IMR-90 (cell line): ENCODE measurements around the gene RUBCN. TPM values are rescaled to one million over a fixed set of nuclear protein-coding genes. Genes with fewer than 3 reads are reported as not detected.

Experiments
- ATAC-seq: fragments of 200-7000 bp; cut with Tn5 transposase; 2 replicates; pipeline ENCODE4 v1.9.1; 2020; ENCODE audit warnings: low read depth, mild to moderate bottlenecking, moderate library complexity
- BruUV-seq: library from RNA; stranded (reverse); fragments of 400-500 nt; replicated peaks from 2 replicates; lab custom pipeline; 2021; lab: Mats Ljungman, UMichigan
- CTCF ChIA-PET: fragments of 300-600 bp; formaldehyde crosslinking; extraction: SDS; loops from one replicate; lab custom pipeline; 2021; ENCODE audit warnings: antibody characterized with exemption; lab: Yijun Ruan, JAX
- POLR2A ChIA-PET: fragments of 300-600 bp; sonication (Branson Sonifier 250); formaldehyde crosslinking; loops from one replicate; lab custom pipeline; 2022; ENCODE audit warnings: antibody characterized with exemption; ENCODE audit not compliant: unreplicated experiment; lab: Charles Lee
- DNase-seq: peaks from one replicate; pipeline ENCODE4 v3.0.0; 2013
- H2AFZ ChIP-seq: replicated peaks from 2 replicates; pipeline ENCODE3; 2013; ENCODE audit warnings: low read length, mild to moderate bottlenecking; ENCODE audit not compliant: poor library complexity
- H2AK5ac ChIP-seq: 2 replicates; pipeline ENCODE4 v1.6.1; 2013; ENCODE audit warnings: low read depth, low read length, inconsistent platforms
- H2AK9ac ChIP-seq: replicated peaks from 2 replicates; pipeline ENCODE3; 2013; ENCODE audit warnings: mild to moderate bottlenecking, low read depth, low read length, moderate library complexity; ENCODE audit not compliant: poor library complexity
- H2BK120ac ChIP-seq: 2 replicates; pipeline ENCODE4 v1.6.1; 2013; ENCODE audit warnings: low read depth, low read length, inconsistent platforms
- H2BK15ac ChIP-seq: 3 replicates; pipeline ENCODE4 v1.6.1; 2013; ENCODE audit warnings: low read depth, low read length, inconsistent platforms
- H2BK20ac ChIP-seq: 2 replicates; pipeline ENCODE4 v1.6.1; 2013; ENCODE audit warnings: low read depth, mild to moderate bottlenecking, inconsistent platforms, low read length, moderate library complexity
- H2BK5ac ChIP-seq: 2 replicates; pipeline ENCODE4 v1.6.1; 2013; ENCODE audit warnings: mild to moderate bottlenecking, low read depth, low read length, inconsistent platforms; ENCODE audit not compliant: poor library complexity, severe bottlenecking
- H3K14ac ChIP-seq: replicated peaks from 2 replicates; pipeline ENCODE4 v1.6.1; 2013; ENCODE audit warnings: low read depth, low read length, inconsistent platforms
- H3K18ac ChIP-seq: 2 replicates; pipeline ENCODE4 v1.6.1; 2013; ENCODE audit warnings: low read depth, low read length, control low read depth
- H3K23ac ChIP-seq: 2 replicates; pipeline ENCODE4 v1.6.1; 2013; ENCODE audit warnings: low read depth, low read length, inconsistent platforms
- H3K27ac ChIP-seq: 2 replicates; pipeline ENCODE4 v1.5.1; 2013; ENCODE audit warnings: mild to moderate bottlenecking, control low read depth, low read length; ENCODE audit not compliant: insufficient read depth
- H3K27me3 ChIP-seq: 2 replicates; pipeline ENCODE4 v1.6.1; 2013; ENCODE audit warnings: low read length; ENCODE audit not compliant: control insufficient read depth, insufficient read depth
- H3K36me3 ChIP-seq: 2 replicates; pipeline ENCODE4 v1.6.1; 2013; ENCODE audit warnings: low read length, mixed read lengths; ENCODE audit not compliant: control insufficient read depth, insufficient read depth
- H3K4ac ChIP-seq: 2 replicates; pipeline ENCODE4 v1.6.1; 2013; ENCODE audit warnings: low read depth, low read length, inconsistent platforms
- H3K4me1 ChIP-seq: 2 replicates; pipeline ENCODE4 v1.6.1; 2013; ENCODE audit warnings: low read length, mixed read lengths; ENCODE audit not compliant: control insufficient read depth, insufficient read depth
- H3K4me2 ChIP-seq: 2 replicates; pipeline ENCODE4 v1.6.1; 2013; ENCODE audit warnings: low read depth, mild to moderate bottlenecking, control low read depth, low read length, moderate library complexity
- H3K4me3 ChIP-seq: 2 replicates; pipeline ENCODE4 v1.5.1; 2013; ENCODE audit warnings: low read depth, mild to moderate bottlenecking, control low read depth, low read length, moderate library complexity; ENCODE audit not compliant: insufficient read depth
- H3K56ac ChIP-seq: 2 replicates; pipeline ENCODE4 v1.6.1; 2013; ENCODE audit warnings: low read length, inconsistent platforms; ENCODE audit not compliant: insufficient read depth; ENCODE audit errors: extremely low read depth
- H3K79me1 ChIP-seq, 2 experiments: 2 replicates each; pipeline ENCODE4 v1.6.1; 2013; ENCODE audit warnings: low read length in 2 of 2, inconsistent platforms in 1 of 2, low read depth in 1 of 2
- H3K9ac ChIP-seq: 2 replicates; pipeline ENCODE4 v1.6.1; 2013; ENCODE audit warnings: low read depth, low read length, control low read depth
- H3K9me1 ChIP-seq: 2 replicates; pipeline ENCODE4 v1.6.1; 2013; ENCODE audit warnings: low read length, inconsistent platforms; ENCODE audit not compliant: insufficient read depth
- H3K9me3 ChIP-seq: 2 replicates; pipeline ENCODE4 v1.6.1; 2013; ENCODE audit warnings: low read length; ENCODE audit not compliant: control insufficient read depth, insufficient read depth
- H4K20me1 ChIP-seq: 2 replicates; pipeline ENCODE4 v1.6.1; 2013; ENCODE audit warnings: low read length, inconsistent platforms; ENCODE audit not compliant: insufficient read depth
- H4K5ac ChIP-seq: 2 replicates; pipeline ENCODE4 v1.6.1; 2013; ENCODE audit warnings: mild to moderate bottlenecking, low read depth, low read length, control low read depth
- H4K8ac ChIP-seq, 2 experiments: 2 replicates each; pipeline ENCODE4 v1.6.1; 2013; ENCODE audit warnings: low read depth in 2 of 2, low read length in 2 of 2, control low read depth in 1 of 2, inconsistent platforms in 1 of 2
- H4K91ac ChIP-seq: 2 replicates; pipeline ENCODE4 v1.6.1; 2013; ENCODE audit warnings: low read depth, low read length, inconsistent platforms; ENCODE audit not compliant: insufficient read depth
- POLR2A ChIP-seq: IDR thresholded peaks from 2 replicates; pipeline ENCODE4 v1.6.1; 2012; ENCODE audit warnings: mild to moderate bottlenecking, low read depth, low read length
- WGBS, 2 experiments: methylation state at CpG; one replicate each; pipeline versions ENCODE4 v1.1.5 to v1.1.7; 2013; ENCODE audit warnings: missing lambda C conversion rate in 2 of 2; ENCODE audit not compliant: insufficient read length in 1 of 2; ENCODE audit errors: extremely low coverage in 2 of 2; 5-methylcytosine and 5-hydroxymethylcytosine counted together
- dilution Hi-C: fragments of 300-500 bp; cut with HindIII; formaldehyde crosslinking; loops from one replicate; pipeline ENCODE4 v1.14.3; 2018; ENCODE audit warnings: low sequenced_read_pairs; ENCODE audit not compliant: unreplicated experiment
- in situ Hi-C: fragments of 300-500 bp; cut with MboI; formaldehyde crosslinking; loops from 3 replicates; pipeline ENCODE4 v1.14.3; 2019; ENCODE audit warnings: low sequenced_read_pairs, inconsistent platforms, mixed read lengths
- intact Hi-C: fragments of 100-400 bp; cut with micrococcal nuclease; formaldehyde crosslinking; loops from 2 replicates; pipeline ENCODE4 v1.10.0; 2022
- polyA plus RNA-seq, 3 experiments: library from polyadenylated mRNA; depleted of rRNA; stranded (reverse); fragments of >200 nt; gene quantifications; 2 replicates each; pipeline ENCODE4 v1.2.3, GENCODE V29; 2012; ENCODE audit warnings: low replicate concordance in 1 of 3
- total RNA-seq: library from RNA; depleted of rRNA; stranded (reverse); fragments of >200 nt; gene quantifications from 2 replicates; pipeline ENCODE4 v1.2.3, GENCODE V29; 2012

The RUBCN gene
- total and polyA plus RNA-seq, 2 of the 4 experiments (the other 2 are of a cell fraction), result 10.8 to 12.6 TPM

- H3K9me1 ChIP-seq, result peaks cover 3% of the 10 kb centered on the region; the same call in 1 of the 2 replicates
- intact Hi-C loops (no loop called here), dilution Hi-C loops (no loop called here), in situ Hi-C loops (no loop called here)
- peaks cover 11 to 38% of the 10 kb centered on the region in 2 experiments; a peak in 3 of 4 replicates for H3K79me1 ChIP-seq
- DNase-seq (no peak), ATAC-seq (no peak)
- no peak overlapping the region for H3K4me2 ChIP-seq
- ChIA-PET POLR2A (no interaction called here), CTCF (no interaction called here)
- no peak overlapping the region for H2BK20ac ChIP-seq
- H3K23ac ChIP-seq, result no peak overlapping the region
- no peak overlapping the region for H3K18ac ChIP-seq
- H4K91ac ChIP-seq, result no peak overlapping the region
- no peak overlapping the region for H4K8ac ChIP-seq
- H3K4ac ChIP-seq, result no peak overlapping the region
- no peak overlapping the region for H2AFZ ChIP-seq
- peaks cover 12% of the 10 kb centered on the region for H3K36me3 ChIP-seq
- H3K4me1 ChIP-seq, result peaks cover 2% of the 10 kb centered on the region; the same call in 1 of the 2 replicates
- no peak overlapping the region for H3K14ac ChIP-seq
- no peak overlapping the region for H2AK9ac ChIP-seq
- H2BK120ac ChIP-seq, result no peak overlapping the region
- 100% methylated on average over 2 of the region's 4 CpGs; no CpG with 5 or more reads in 1 of the 2 experiments for WGBS, 2 experiments
- H2AK5ac ChIP-seq, result no peak overlapping the region
- TF ChIP-seq POLR2A, result no peak
- no peak overlapping the region for H2BK15ac ChIP-seq
- no peak overlapping the region for H3K4me3 ChIP-seq
- H3K27me3 ChIP-seq, result no peaks in the 10 kb centered on the region
- H2BK5ac ChIP-seq, result no peak overlapping the region
- no peak overlapping the region for H3K27ac ChIP-seq
- H4K20me1 ChIP-seq, result peaks cover 32% of the 10 kb centered on the region
- H3K56ac ChIP-seq, result no peak overlapping the region
- no peak overlapping the region for H3K9ac ChIP-seq
- H4K5ac ChIP-seq, result no peak overlapping the region
- no TSS peak for BruUV-seq
- H3K9me3 ChIP-seq, result no peaks in the 10 kb centered on the region
These were observed 21.8 kb upstream of the RUBCN start for GRCh38 chr3:197758512-197758911.
